ENCODE measurements around the gene SPRR5. TPM values are rescaled to one million over a fixed set of nuclear protein-coding genes. Genes with fewer than 3 reads are reported as not detected.

Gene SPRR5
- polyA plus RNA-seq (2012; ENCODE audit: low read depth, missing spikeins): not detected

GRCh38 chr1:152946651-152947256, at the start of gene SPRR5:
SPRR5 (plus strand) TSS chr1:152947206; CDS start chr1:152948555, 1,349 bp downstream.
- DNase-seq (ENCODE audit: insufficient read length, low spot score) (no peak), FAIRE-seq (no peak)
- TF ChIP-seq TAF1 (IDR thresholded peaks at IDR 0.05; ENCODE audit: low read depth, low read length) (no peak), SPI1 (IDR thresholded peaks at IDR 0.05; ENCODE audit: low read depth, low read length) (no peak), POLR2A (IDR thresholded peaks at IDR 0.05; ENCODE audit: low read depth, low read length) (no peak), POU2F2 (IDR thresholded peaks at IDR 0.05; ENCODE audit: low read depth, low read length) (no peak), POLR2AphosphoS5 (IDR thresholded peaks at IDR 0.05; ENCODE audit: low read depth, low read length) (no peak), PAX5 (IDR thresholded peaks at IDR 0.05; ENCODE audit: insufficient read depth, low read length, severe bottlenecking) (no peak)

- FAIRE-seq (no peak), DNase-seq (ENCODE audit: insufficient read length, low spot score) (no peak)
- no peak for TF ChIP-seq POLR2AphosphoS5 (IDR thresholded peaks at IDR 0.05; ENCODE audit: low read depth, low read length)
- TF ChIP-seq POLR2A (IDR thresholded peaks at IDR 0.05; ENCODE audit: low read depth, low read length): no peak
- no peak for TF ChIP-seq SPI1 (IDR thresholded peaks at IDR 0.05; ENCODE audit: low read depth, low read length)
- no peak for TF ChIP-seq TAF1 (IDR thresholded peaks at IDR 0.05; ENCODE audit: low read depth, low read length)
- no peak for TF ChIP-seq POU2F2 (IDR thresholded peaks at IDR 0.05; ENCODE audit: low read depth, low read length)
- TF ChIP-seq PAX5 (IDR thresholded peaks at IDR 0.05; ENCODE audit: insufficient read depth, low read length, severe bottlenecking): no peak
Measured at GRCh38 chr1:152899027-152899426, 48.0 kb upstream of the SPRR5 start.

- FAIRE-seq (no peak), DNase-seq (ENCODE audit: insufficient read length, low spot score) (no peak)
- TF ChIP-seq POU2F2 (IDR thresholded peaks at IDR 0.05; ENCODE audit: low read depth, low read length): no peak
- TF ChIP-seq POLR2A (IDR thresholded peaks at IDR 0.05; ENCODE audit: low read depth, low read length): no peak
- TF ChIP-seq PAX5 (IDR thresholded peaks at IDR 0.05; ENCODE audit: insufficient read depth, low read length, severe bottlenecking): no peak
- no peak for TF ChIP-seq POLR2AphosphoS5 (IDR thresholded peaks at IDR 0.05; ENCODE audit: low read depth, low read length)
- TF ChIP-seq SPI1 (IDR thresholded peaks at IDR 0.05; ENCODE audit: low read depth, low read length): no peak
- no peak for TF ChIP-seq TAF1 (IDR thresholded peaks at IDR 0.05; ENCODE audit: low read depth, low read length)
Measured at GRCh38 chr1:152899883-152900282, 47.1 kb upstream of the SPRR5 start.

GRCh38 chr1:152901631-152902030, 45.4 kb upstream of the SPRR5 start:
- TF ChIP-seq SPI1 (IDR thresholded peaks at IDR 0.05; ENCODE audit: low read depth, low read length): no peak
- TF ChIP-seq POLR2A (IDR thresholded peaks at IDR 0.05; ENCODE audit: low read depth, low read length): no peak
- TF ChIP-seq POLR2AphosphoS5 (IDR thresholded peaks at IDR 0.05; ENCODE audit: low read depth, low read length): no peak
- no peak for TF ChIP-seq PAX5 (IDR thresholded peaks at IDR 0.05; ENCODE audit: insufficient read depth, low read length, severe bottlenecking)
- no peak for TF ChIP-seq POU2F2 (IDR thresholded peaks at IDR 0.05; ENCODE audit: low read depth, low read length)
- no peak for TF ChIP-seq TAF1 (IDR thresholded peaks at IDR 0.05; ENCODE audit: low read depth, low read length)
- DNase-seq (ENCODE audit: insufficient read length, low spot score) (no peak), FAIRE-seq (no peak)

- DNase-seq (ENCODE audit: insufficient read length, low spot score) (no peak), FAIRE-seq (no peak)
- TF ChIP-seq PAX5 (IDR thresholded peaks at IDR 0.05; ENCODE audit: insufficient read depth, low read length, severe bottlenecking) (no peak), TAF1 (IDR thresholded peaks at IDR 0.05; ENCODE audit: low read depth, low read length) (no peak), POLR2AphosphoS5 (IDR thresholded peaks at IDR 0.05; ENCODE audit: low read depth, low read length) (no peak), SPI1 (IDR thresholded peaks at IDR 0.05; ENCODE audit: low read depth, low read length) (no peak), POU2F2 (IDR thresholded peaks at IDR 0.05; ENCODE audit: low read depth, low read length) (no peak), POLR2A (IDR thresholded peaks at IDR 0.05; ENCODE audit: low read depth, low read length) (no peak)
Measured at GRCh38 chr1:152902636-152903035, 44.4 kb upstream of the SPRR5 start.

- no peak for FAIRE-seq
- TF ChIP-seq POLR2AphosphoS5 (IDR thresholded peaks at IDR 0.05; ENCODE audit: low read depth, low read length) (no peak), POLR2A (IDR thresholded peaks at IDR 0.05; ENCODE audit: low read depth, low read length) (no peak), POU2F2 (IDR thresholded peaks at IDR 0.05; ENCODE audit: low read depth, low read length) (no peak), PAX5 (IDR thresholded peaks at IDR 0.05; ENCODE audit: insufficient read depth, low read length, severe bottlenecking) (no peak), TAF1 (IDR thresholded peaks at IDR 0.05; ENCODE audit: low read depth, low read length) (no peak), SPI1 (IDR thresholded peaks at IDR 0.05; ENCODE audit: low read depth, low read length) (no peak)
- DNase-seq (ENCODE audit: insufficient read length, low spot score): no peak
Measured at GRCh38 chr1:152904688-152905440, 42.1 kb upstream of the SPRR5 start.

- DNase-seq (ENCODE audit: insufficient read length, low spot score) (no peak), FAIRE-seq (no peak)
- TF ChIP-seq SPI1 (IDR thresholded peaks at IDR 0.05; ENCODE audit: low read depth, low read length) (no peak), PAX5 (IDR thresholded peaks at IDR 0.05; ENCODE audit: insufficient read depth, low read length, severe bottlenecking) (no peak), TAF1 (IDR thresholded peaks at IDR 0.05; ENCODE audit: low read depth, low read length) (no peak), POU2F2 (IDR thresholded peaks at IDR 0.05; ENCODE audit: low read depth, low read length) (no peak), POLR2A (IDR thresholded peaks at IDR 0.05; ENCODE audit: low read depth, low read length) (no peak), POLR2AphosphoS5 (IDR thresholded peaks at IDR 0.05; ENCODE audit: low read depth, low read length) (no peak)
Measured at GRCh38 chr1:152906023-152906565, 40.9 kb upstream of the SPRR5 start.

GRCh38 chr1:152907686-152908601, 39.1 kb upstream of the SPRR5 start, which contains the start of gene IVL:
IVL (plus strand) TSS chr1:152908546; CDS start chr1:152909798, 1,252 bp downstream.
- no peak for DNase-seq (ENCODE audit: insufficient read length, low spot score)
- 0 out of 2 replicates have a peak, but pooled peaks have one; percentile 0 for TF ChIP-seq SPI1 (IDR thresholded peaks at IDR 0.05; ENCODE audit: low read depth, low read length)
- TF ChIP-seq TAF1 (IDR thresholded peaks at IDR 0.05; ENCODE audit: low read depth, low read length): no peak
- no peak for TF ChIP-seq POLR2AphosphoS5 (IDR thresholded peaks at IDR 0.05; ENCODE audit: low read depth, low read length)

More at GRCh38 chr1:152907686-152908601, 39.1 kb upstream of the SPRR5 start, which contains the start of gene IVL:
- FAIRE-seq: no peak
